HepG2 (cell line): ENCODE data around the gene IL1RAPL2. TPM values are rescaled to one million over a fixed set of nuclear protein-coding genes. Genes with fewer than 3 reads are reported as not detected.
A peak's percentile ranks its signal among the peaks of the same experiment; 100 is the strongest.

Source experiments
- ATAC-seq: fragments of 200-7000 bp; cut with Tn5 transposase; 3 replicates; pipeline ENCODE4 v1.9.1; 2020; ENCODE audit warnings: mild to moderate bottlenecking, moderate library complexity
- BruUV-seq: library from RNA; stranded (reverse); fragments of 400-500 nt; replicated peaks from 2 replicates; lab custom pipeline; 2021; lab: Mats Ljungman, UMichigan
- CTCF ChIA-PET: fragments of 300-600 bp; formaldehyde crosslinking; extraction: SDS; loops from one replicate; lab custom pipeline; 2021; ENCODE audit warnings: low total read pairs, inconsistent platforms, low intra/inter-chr PET ratio; lab: Yijun Ruan, JAX
- POLR2A ChIA-PET: fragments of 350-600 bp; sonication (Branson Sonifier 250); formaldehyde crosslinking; loops from one replicate; lab custom pipeline; 2020; ENCODE audit warnings: antibody characterized with exemption, inconsistent platforms; lab: Yijun Ruan, JAX
- DNase-seq: peaks from one replicate; pipeline ENCODE4 v3.0.0-alpha.2; 2015; ENCODE audit warnings: low spot score
- FAIRE-seq: peaks from 3 replicates; lab custom pipeline; 2011; peaks lifted over from hg19 to GRCh38; lab: Jason Lieb, UNC
- H2AFZ ChIP-seq: one replicate; pipeline ENCODE4 v1.6.1; 2011; ENCODE audit warnings: low read length, inconsistent platforms
- H3K27ac ChIP-seq: fragments of 300-600 bp; 3 replicates; pipeline ENCODE4 v1.8.0; 2011; ENCODE audit warnings: mixed run types, mild to moderate bottlenecking, mixed read lengths, low read length, inconsistent platforms; ENCODE audit not compliant: insufficient read depth; ENCODE audit errors: extremely low read length
- H3K27me3 ChIP-seq, 2 experiments: fragments of 200-600 bp in 1 of 2; 2 replicates in 1 of 2; 3 replicates in 1 of 2; pipeline versions ENCODE4 v1.6.0 to v1.8.0; 2011; ENCODE audit warnings: low read length in 2 of 2, mild to moderate bottlenecking in 2 of 2, moderate library complexity in 2 of 2, inconsistent platforms in 1 of 2; ENCODE audit not compliant: insufficient read depth in 2 of 2, control insufficient read depth in 1 of 2
- H3K36me3 ChIP-seq, 2 experiments: fragments of 200-600 bp in 1 of 2; replicated peaks in 1 of 2; 2 replicates in 1 of 2; 3 replicates in 1 of 2; pipeline versions ENCODE4 v1.5.1 to v1.8.0; 2011; ENCODE audit warnings: low read length in 2 of 2, inconsistent platforms in 1 of 2; ENCODE audit not compliant: insufficient read depth in 2 of 2, control insufficient read depth in 1 of 2
- H3K4me1 ChIP-seq: 2 replicates; pipeline ENCODE4 v1.5.1; 2012; ENCODE audit warnings: low read length, inconsistent platforms; ENCODE audit not compliant: insufficient read depth
- H3K4me2 ChIP-seq: 2 replicates; pipeline ENCODE4 v1.6.0; 2011; ENCODE audit warnings: low read depth, low read length, inconsistent platforms
- H3K4me3 ChIP-seq, 3 experiments: fragments of 200-600 bp in 1 of 3; sonication (generic), shearing (Covaris generic) in 1 of 3; replicated peaks in 1 of 3; 2 replicates each; pipeline ENCODE4 v1.5.1; 2011 to 2016; ENCODE audit warnings: low read length in 3 of 3, inconsistent platforms in 2 of 3, low read depth in 2 of 3, mild to moderate bottlenecking in 2 of 3, control low read depth in 1 of 3, mixed read lengths in 1 of 3; ENCODE audit not compliant: insufficient read depth in 1 of 3
- H3K79me2 ChIP-seq: one replicate; pipeline ENCODE4 v1.6.1; 2011; ENCODE audit warnings: low read length, inconsistent platforms; ENCODE audit not compliant: insufficient read depth
- H3K9ac ChIP-seq: 2 replicates; pipeline ENCODE4 v1.6.0; 2011; ENCODE audit warnings: mild to moderate bottlenecking, low read depth, low read length, inconsistent platforms; ENCODE audit not compliant: insufficient read depth
- H3K9me3 ChIP-seq: 2 replicates; pipeline ENCODE4 v1.5.1; 2012; ENCODE audit warnings: mild to moderate bottlenecking, low read length
- H4K20me1 ChIP-seq: 2 replicates; pipeline ENCODE4 v1.6.0; 2011; ENCODE audit warnings: inconsistent platforms, mild to moderate bottlenecking, low read length, moderate library complexity; ENCODE audit not compliant: insufficient read depth
- AFF4 ChIP-seq: sonication (generic); formaldehyde crosslinking; IDR thresholded peaks from 2 replicates; pipeline ENCODE4 v1.4.0; 2020; ENCODE audit warnings: missing genetic modification reagents
- CENPT ChIP-seq: sonication (generic); formaldehyde crosslinking; IDR thresholded peaks from 2 replicates; pipeline ENCODE4 v1.8.0; 2022; ENCODE audit warnings: low read depth, mild to moderate bottlenecking, moderate library complexity, missing genetic modification reagents
- HDAC2 ChIP-seq: sonication (generic); formaldehyde crosslinking; IDR thresholded peaks from 2 replicates; pipeline ENCODE4 v1.4.0; 2020; ENCODE audit warnings: missing genetic modification reagents
- HIVEP1 ChIP-seq: sonication (generic); formaldehyde crosslinking; IDR thresholded peaks from 2 replicates; pipeline ENCODE4 v1.4.0; 2020; ENCODE audit warnings: mild to moderate bottlenecking, missing genetic modification reagents
- KLF13 ChIP-seq: sonication (generic); formaldehyde crosslinking; IDR thresholded peaks from 2 replicates; pipeline ENCODE4 v1.4.0; 2020; ENCODE audit warnings: mild to moderate bottlenecking, missing genetic modification reagents
- MXD4 ChIP-seq: IDR thresholded peaks from 2 replicates; pipeline ENCODE4 v1.6.1; 2016; ENCODE audit warnings: mild to moderate bottlenecking, missing biosample characterization, missing genetic modification reagents
- NFE2 ChIP-seq: sonication (generic); formaldehyde crosslinking; IDR thresholded peaks from 2 replicates; pipeline ENCODE4 v1.4.0; 2020; ENCODE audit warnings: missing genetic modification reagents
- SMYD3 ChIP-seq: sonication (generic); formaldehyde crosslinking; IDR thresholded peaks from 2 replicates; pipeline ENCODE4 v1.8.1; 2023; ENCODE audit warnings: mild to moderate bottlenecking, missing genetic modification reagents
- STAG1 ChIP-seq: sonication (generic); formaldehyde crosslinking; IDR thresholded peaks from 2 replicates; pipeline ENCODE4 v1.4.0; 2020; ENCODE audit warnings: missing genetic modification reagents
- ZNF251 ChIP-seq: sonication (generic); formaldehyde crosslinking; IDR thresholded peaks from 2 replicates; pipeline ENCODE4 v1.9.0; 2021; ENCODE audit warnings: mild to moderate bottlenecking, missing genetic modification reagents
- ZNF362 ChIP-seq: sonication (generic); formaldehyde crosslinking; IDR thresholded peaks from 2 replicates; pipeline ENCODE4 v1.4.0; 2020; ENCODE audit warnings: missing genetic modification reagents, mild to moderate bottlenecking, borderline replicate concordance
- ZNF644 ChIP-seq: IDR thresholded peaks from 2 replicates; pipeline ENCODE4 v1.6.1; 2016; ENCODE audit warnings: low read depth
- ZNF7 ChIP-seq: IDR thresholded peaks from 2 replicates; pipeline ENCODE4 v1.6.1; 2016; ENCODE audit warnings: missing biosample characterization, missing genetic modification reagents
- WGBS: methylation state at CpG from one replicate; pipeline ENCODE4 v1.1.6; 2017; ENCODE audit warnings: low lambda C conversion rate; 5-methylcytosine and 5-hydroxymethylcytosine counted together
- in situ Hi-C: cut with HindIII; loops from 2 replicates; pipeline ENCODE4 v1.10.0; 2017; ENCODE audit warnings: low pct_unique_long_range_greater_than_20kb; ENCODE audit not compliant: extremely low pct_ligation_motif_present
- intact Hi-C: fragments of 100-400 bp; cut with micrococcal nuclease; formaldehyde crosslinking; loops from one replicate; pipeline ENCODE4 v1.10.0; 2022; ENCODE audit not compliant: unreplicated experiment
- polyA plus RNA-seq, 8 experiments: library from polyadenylated mRNA; depleted of rRNA in 3 of 8; stranded (reverse) in 7 of 8; unstranded in 1 of 8; fragments of >200 nt; fragmentation: Illumina TruSeq in 4 of 8; extraction: Trizol in 4 of 8; gene quantifications; 2 replicates each; pipeline versions ENCODE4 v1.2.1 to v1.2.3, GENCODE V29; 2011 to 2016; ENCODE audit warnings: low read depth in 4 of 8, missing spikeins in 1 of 8, mixed read lengths in 1 of 8; ENCODE audit not compliant: insufficient read depth in 1 of 8
- total RNA-seq, 5 experiments: library from RNA; depleted of rRNA; stranded (reverse); fragments of >200 nt; fragmentation: Illumina TruSeq; extraction: Trizol; gene quantifications; 2 replicates each; pipeline ENCODE4 v1.2.3, GENCODE V29; 2016; ENCODE audit warnings: low read depth in 1 of 5

IL1RAPL2 gene
- total and polyA plus RNA-seq, 2 of the 13 experiments (the other 11 are each of a cell fraction or from before 2014, with no cell fraction given), result not detected

GRCh38 chrX:104565791-104566680 lies at the start of gene IL1RAPL2 (continued):
- TF ChIP-seq ZNF7 (no peak), CENPT (CRISPR knock-in tag) (no peak), STAG1 (peak; percentile 33; the same call in 1 of the 2 replicates), SMYD3 (CRISPR knock-in tag) (no peak), HDAC2 (CRISPR knock-in tag) (no peak), KLF13 (CRISPR knock-in tag) (no peak), HIVEP1 (CRISPR knock-in tag) (no peak), ZNF362 (CRISPR knock-in tag) (peak; percentile 63; the same call in 1 of the 2 replicates), ZNF644 (CRISPR knock-in tag) (no peak)
- TF ChIP-seq, all 625 proteins: peak for 3

GRCh38 chrX:104522386-104522785 lies 43.6 kb upstream of the IL1RAPL2 start:
- ATAC-seq (no peak), FAIRE-seq (no peak), DNase-seq (no peak)
- Histone ChIP-seq H4K20me1 (no peaks in the 10 kb centered on the region), H3K36me3 (no peaks in the 10 kb centered on the region), H3K9ac (no peak overlapping the region), H3K79me2 (no peaks in the 10 kb centered on the region), H3K4me3 (no peak overlapping the region), H3K27me3 (no peaks in the 10 kb centered on the region), H3K9me3 (no peaks in the 10 kb centered on the region), H2AFZ (no peak overlapping the region), H3K27ac (no peak overlapping the region), H3K4me2 (no peak overlapping the region), H3K4me1 (no peaks in the 10 kb centered on the region)
- in situ Hi-C loops, result no loop called here
- ChIA-PET POLR2A (no interaction called here), CTCF (no interaction called here)
- 0% methylated on average over 1 of the region's 2 CpGs for WGBS
- no peak for TF ChIP-seq ZNF251
- no peak for TF ChIP-seq AFF4
- TF ChIP-seq MXD4, result no peak
- no peak for TF ChIP-seq NFE2 (CRISPR knock-in tag)
- no TSS peak for BruUV-seq
- intact Hi-C loops, result no loop called here
